PFSK-1 (cell line): ENCODE measurements around the gene S100A2.

Source experiments
- TAF1 ChIP-seq: IDR thresholded peaks from 2 replicates; pipeline ENCODE4 v1.6.1; 2012; ENCODE audit warnings: low read length, control low read depth, borderline replicate concordance; ENCODE audit not compliant: insufficient read depth
- TF ChIP-seq, protein P1 (sequence below), 2 experiments: IDR thresholded peaks; 2 replicates each; pipeline versions ENCODE4 v1.6.1 to v1.8.0; 2011 to 2012; ENCODE audit warnings: low read depth in 2 of 2, low read length in 2 of 2, control low read depth in 1 of 2, inconsistent platforms in 1 of 2, mild to moderate bottlenecking in 1 of 2, moderate library complexity in 1 of 2; ENCODE audit not compliant: insufficient read depth in 1 of 2

DNA sequence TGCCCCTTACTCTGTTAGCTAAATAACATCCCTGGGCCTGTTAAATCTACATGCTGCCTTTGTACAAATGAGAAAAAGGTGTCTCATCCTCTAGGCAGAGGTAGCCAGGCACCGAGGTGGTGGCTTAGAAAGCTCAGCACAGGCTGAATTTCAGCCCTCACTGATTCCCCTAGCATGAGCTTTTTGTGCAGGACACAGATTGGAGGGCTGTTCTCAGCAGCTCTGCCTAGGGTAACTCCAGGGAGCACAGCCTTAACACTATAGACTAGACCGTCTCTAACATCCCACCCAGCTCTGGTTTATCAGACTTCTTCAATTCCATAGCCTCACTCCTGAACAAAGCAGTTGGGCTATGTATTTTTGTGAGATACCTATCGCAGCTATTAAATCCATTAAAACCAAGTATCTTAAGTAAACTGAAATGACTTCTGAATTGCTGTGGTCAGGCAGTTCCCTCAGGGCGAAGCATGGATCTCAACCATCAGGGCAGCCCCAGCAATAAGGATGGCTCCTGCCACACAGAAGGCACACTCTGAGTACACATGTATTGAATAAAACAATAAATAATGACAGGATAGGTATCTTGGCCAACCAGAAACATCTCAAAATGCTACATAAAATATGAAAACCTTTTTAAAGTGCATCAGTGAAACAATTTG lies 44.7 kb downstream of the S100A2 start:
- TF ChIP-seq, protein P1, sequence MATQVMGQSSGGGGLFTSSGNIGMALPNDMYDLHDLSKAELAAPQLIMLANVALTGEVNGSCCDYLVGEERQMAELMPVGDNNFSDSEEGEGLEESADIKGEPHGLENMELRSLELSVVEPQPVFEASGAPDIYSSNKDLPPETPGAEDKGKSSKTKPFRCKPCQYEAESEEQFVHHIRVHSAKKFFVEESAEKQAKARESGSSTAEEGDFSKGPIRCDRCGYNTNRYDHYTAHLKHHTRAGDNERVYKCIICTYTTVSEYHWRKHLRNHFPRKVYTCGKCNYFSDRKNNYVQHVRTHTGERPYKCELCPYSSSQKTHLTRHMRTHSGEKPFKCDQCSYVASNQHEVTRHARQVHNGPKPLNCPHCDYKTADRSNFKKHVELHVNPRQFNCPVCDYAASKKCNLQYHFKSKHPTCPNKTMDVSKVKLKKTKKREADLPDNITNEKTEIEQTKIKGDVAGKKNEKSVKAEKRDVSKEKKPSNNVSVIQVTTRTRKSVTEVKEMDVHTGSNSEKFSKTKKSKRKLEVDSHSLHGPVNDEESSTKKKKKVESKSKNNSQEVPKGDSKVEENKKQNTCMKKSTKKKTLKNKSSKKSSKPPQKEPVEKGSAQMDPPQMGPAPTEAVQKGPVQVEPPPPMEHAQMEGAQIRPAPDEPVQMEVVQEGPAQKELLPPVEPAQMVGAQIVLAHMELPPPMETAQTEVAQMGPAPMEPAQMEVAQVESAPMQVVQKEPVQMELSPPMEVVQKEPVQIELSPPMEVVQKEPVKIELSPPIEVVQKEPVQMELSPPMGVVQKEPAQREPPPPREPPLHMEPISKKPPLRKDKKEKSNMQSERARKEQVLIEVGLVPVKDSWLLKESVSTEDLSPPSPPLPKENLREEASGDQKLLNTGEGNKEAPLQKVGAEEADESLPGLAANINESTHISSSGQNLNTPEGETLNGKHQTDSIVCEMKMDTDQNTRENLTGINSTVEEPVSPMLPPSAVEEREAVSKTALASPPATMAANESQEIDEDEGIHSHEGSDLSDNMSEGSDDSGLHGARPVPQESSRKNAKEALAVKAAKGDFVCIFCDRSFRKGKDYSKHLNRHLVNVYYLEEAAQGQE (IDR thresholded peaks at IDR 0.05; ENCODE audit: insufficient read depth in 1 of 2, low read depth in 2 of 2, low read length in 2 of 2): no peak
- TF ChIP-seq TAF1: no peak
